HepG2 (cell line): ENCODE results near the gene GRAP.
"Not testable (repeated sequence)": the region's sequence is repeated elsewhere in the genome, so short reads cannot be mapped to it uniquely, and the experiment has no call there.

Experiments used
- CREB1 ChIP-seq, 2 experiments: fragments of 450-650 bp in 1 of 2; IDR thresholded peaks; 2 replicates each; pipeline ENCODE4 v1.6.1; 2016 to 2017; ENCODE audit warnings: control low read depth in 1 of 2, mild to moderate bottlenecking in 1 of 2, missing compliant biosample characterization in 1 of 2, missing genetic modification characterization in 1 of 2
- CTCF ChIP-seq: sonication (generic); formaldehyde crosslinking; IDR thresholded peaks from 2 replicates; pipeline ENCODE4 v1.5.0; 2020; ENCODE audit warnings: mild to moderate bottlenecking, missing genetic modification reagents, moderate library complexity
- FOXA1 ChIP-seq, 2 experiments: fragments of 450-650 bp in 1 of 2; sonication (generic) in 1 of 2; formaldehyde crosslinking in 1 of 2; IDR thresholded peaks; 2 replicates each; pipeline versions ENCODE4 v1.4.0 to v1.6.1; 2016 to 2020; ENCODE audit warnings: missing genetic modification reagents in 1 of 2
- MIER3 ChIP-seq: IDR thresholded peaks from 2 replicates; pipeline ENCODE4 v1.6.1; 2016; ENCODE audit warnings: missing compliant biosample characterization, borderline replicate concordance
- POLR2G ChIP-seq: fragments of 200-400 bp; formaldehyde crosslinking; IDR thresholded peaks from 2 replicates; pipeline ENCODE4 v1.6.1; 2018; ENCODE audit warnings: mild to moderate bottlenecking, low read depth, low read length, moderate library complexity
- PRDM15 ChIP-seq: sonication (generic); formaldehyde crosslinking; IDR thresholded peaks from 2 replicates; pipeline ENCODE4 v1.4.0; 2020; ENCODE audit warnings: missing genetic modification reagents

DNA sequence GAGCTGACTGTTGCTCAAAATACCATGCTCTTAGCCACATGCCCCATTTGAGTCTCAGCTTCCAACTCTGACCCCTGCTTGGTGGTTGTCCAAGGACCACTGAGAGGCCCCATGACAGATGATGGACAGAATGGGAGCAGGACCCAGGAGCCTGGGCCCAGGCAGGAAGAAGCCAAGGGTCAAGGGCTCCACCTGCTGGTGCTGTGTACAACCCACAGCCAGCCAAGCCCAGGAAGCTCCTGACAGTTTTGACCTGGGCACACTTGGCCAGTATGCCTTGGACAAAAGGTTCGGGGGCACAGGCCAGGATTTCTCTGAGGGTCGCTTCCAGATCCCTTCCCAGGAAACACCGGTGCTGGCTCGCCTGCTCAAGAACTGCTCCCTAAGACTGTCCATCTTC lies 15.0 kb downstream of the GRAP start:
- TF ChIP-seq CTCF (CRISPR knock-in tag); CREB1 (IDR thresholded peaks at IDR 0.05); CREB1 (CRISPR knock-in tag; IDR thresholded peaks at IDR 0.05); FOXA1 (IDR thresholded peaks at IDR 0.05); FOXA1 (CRISPR knock-in tag; IDR thresholded peaks at IDR 0.05); MIER3 (CRISPR knock-in tag); POLR2G; PRDM15: not testable (repeated sequence)
